ENCODE data around the gene RNF121.
"Not testable (repeated sequence)": the region's sequence is repeated elsewhere in the genome, so short reads cannot be mapped to it uniquely, and the experiment has no call there.

RNF121 gene

GRCh38 chr11:71928737-71929443 is at the start of gene RNF121:
Gene RNF121 (plus strand): TSS chr11:71929046. CDS start chr11:71929062, 16 bp downstream.
- FAIRE-seq: no peak

DNA sequence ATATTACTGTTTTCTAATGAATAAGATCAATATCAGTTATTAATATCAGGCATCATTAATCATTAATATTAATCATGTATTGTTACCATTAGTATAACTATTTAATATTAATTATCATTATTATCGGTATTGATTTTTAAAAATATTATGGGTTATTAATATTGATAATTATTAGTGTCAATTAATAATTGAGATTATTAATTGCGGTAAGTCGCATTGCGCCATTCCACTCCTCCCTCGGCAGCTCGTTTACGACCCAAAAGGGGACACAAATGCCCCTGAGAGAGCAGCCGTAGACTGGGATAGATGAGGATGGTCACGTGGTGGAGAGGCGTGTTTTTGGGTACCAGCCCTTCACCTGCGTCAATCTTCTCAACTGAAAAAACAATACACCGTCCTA is 43.0 kb upstream of the RNF121 start:
- FAIRE-seq: not testable (repeated sequence)

GRCh38 chr11:71888335-71889010 is 40.4 kb upstream of the RNF121 start:
- FAIRE-seq: not testable (repeated sequence)

DNA sequence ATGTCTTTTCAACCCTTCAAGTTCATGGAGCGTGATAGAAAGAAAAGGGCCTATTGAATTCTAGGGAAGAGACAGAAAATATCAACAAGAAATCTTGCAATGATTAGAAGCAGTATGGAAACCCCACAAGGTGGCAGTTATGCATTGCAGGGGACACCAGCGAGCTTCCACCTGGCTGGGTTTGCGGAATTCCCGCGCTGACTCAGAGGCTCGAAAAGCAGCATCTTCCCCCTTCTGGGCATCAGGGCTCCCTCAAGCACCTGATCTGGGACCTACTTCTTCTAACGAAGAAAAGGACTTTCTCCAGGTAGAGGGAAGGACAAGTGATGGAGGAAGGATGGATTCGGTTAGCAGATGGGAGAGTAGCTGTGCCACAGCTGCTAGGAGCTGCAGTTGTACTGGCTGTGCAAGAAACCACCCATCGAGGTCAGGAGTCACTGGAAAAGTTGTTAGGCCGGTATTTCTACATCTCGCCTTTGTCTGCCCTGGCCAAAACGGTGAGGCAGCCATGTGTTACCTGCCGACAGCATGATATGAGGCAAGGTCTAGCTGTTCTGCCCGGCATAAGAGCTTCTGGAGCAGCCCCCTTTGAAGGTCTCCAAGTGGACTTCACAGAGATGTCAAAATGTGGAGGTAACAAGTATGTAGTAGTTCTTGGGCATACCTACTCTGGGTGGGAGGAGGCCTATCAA is 39.5 kb upstream of the RNF121 start:
- FAIRE-seq: not testable (repeated sequence)

DNA sequence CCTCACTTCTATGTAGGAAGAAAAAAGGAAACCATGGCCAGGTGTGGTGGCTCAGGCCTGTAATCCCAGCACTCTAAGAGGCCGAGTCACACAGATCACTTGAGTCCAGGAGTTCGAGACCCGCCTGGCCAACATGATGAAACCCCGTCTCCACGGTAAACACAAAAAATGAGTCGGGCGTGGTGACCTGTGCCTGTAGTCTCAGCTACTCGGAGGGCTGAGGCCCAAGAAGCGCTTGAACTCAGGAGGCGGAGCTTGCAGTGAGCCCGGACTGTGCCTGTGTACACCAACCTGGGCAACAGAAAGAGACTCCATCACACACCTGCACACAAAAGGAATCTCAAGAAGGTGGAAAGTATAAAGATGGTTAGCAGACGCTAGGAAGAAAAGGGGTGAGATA is 32.9 kb upstream of the RNF121 start:
- no peak for FAIRE-seq

- FAIRE-seq: not testable (repeated sequence)
Measured at GRCh38 chr11:71901137-71901536, 27.7 kb upstream of the RNF121 start.

- FAIRE-seq: no peak
Measured at GRCh38 chr11:71908218-71908617, 20.6 kb upstream of the RNF121 start.

DNA sequence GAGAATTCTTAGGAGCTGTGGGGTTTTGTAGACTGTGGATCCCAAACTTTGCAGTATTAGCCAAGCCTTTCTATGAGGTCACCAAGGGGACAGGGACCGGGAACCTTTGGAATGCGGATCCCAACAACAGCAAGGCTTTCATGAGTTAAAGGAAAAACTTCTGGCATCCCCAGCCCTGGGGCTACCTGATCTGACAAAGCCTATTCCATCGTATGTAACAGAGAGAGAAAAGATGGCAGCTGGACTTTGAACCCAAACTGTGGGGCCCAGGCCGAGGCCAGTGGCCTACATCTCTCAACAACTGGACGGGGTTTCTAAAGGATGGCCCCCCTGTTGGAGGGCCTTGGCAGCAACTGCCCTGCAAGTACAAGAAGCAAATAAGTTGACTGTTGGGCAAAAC is 18.1 kb upstream of the RNF121 start:
- not testable (repeated sequence) for FAIRE-seq

GRCh38 chr11:71911321-71911985 is 17.4 kb upstream of the RNF121 start:
- FAIRE-seq: not testable (repeated sequence)

DNA sequence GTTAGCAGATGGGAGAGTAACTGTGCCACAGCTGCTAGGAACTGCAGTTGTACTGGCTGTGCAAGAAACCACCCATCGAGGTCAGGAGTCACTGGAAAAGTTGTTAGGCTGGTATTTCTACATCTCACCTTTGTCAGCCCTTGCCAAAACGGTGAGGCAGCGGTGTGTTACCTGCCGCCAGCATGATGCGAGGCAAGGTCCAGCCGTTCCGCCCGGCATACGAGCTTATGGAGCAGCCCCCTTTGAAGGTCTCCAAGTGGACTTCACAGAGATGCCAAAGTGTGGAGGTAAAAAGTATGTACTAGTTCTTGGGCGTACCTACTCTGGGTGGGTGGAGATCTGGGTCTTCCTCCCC is 16.9 kb upstream of the RNF121 start:
- FAIRE-seq: not testable (repeated sequence)

DNA sequence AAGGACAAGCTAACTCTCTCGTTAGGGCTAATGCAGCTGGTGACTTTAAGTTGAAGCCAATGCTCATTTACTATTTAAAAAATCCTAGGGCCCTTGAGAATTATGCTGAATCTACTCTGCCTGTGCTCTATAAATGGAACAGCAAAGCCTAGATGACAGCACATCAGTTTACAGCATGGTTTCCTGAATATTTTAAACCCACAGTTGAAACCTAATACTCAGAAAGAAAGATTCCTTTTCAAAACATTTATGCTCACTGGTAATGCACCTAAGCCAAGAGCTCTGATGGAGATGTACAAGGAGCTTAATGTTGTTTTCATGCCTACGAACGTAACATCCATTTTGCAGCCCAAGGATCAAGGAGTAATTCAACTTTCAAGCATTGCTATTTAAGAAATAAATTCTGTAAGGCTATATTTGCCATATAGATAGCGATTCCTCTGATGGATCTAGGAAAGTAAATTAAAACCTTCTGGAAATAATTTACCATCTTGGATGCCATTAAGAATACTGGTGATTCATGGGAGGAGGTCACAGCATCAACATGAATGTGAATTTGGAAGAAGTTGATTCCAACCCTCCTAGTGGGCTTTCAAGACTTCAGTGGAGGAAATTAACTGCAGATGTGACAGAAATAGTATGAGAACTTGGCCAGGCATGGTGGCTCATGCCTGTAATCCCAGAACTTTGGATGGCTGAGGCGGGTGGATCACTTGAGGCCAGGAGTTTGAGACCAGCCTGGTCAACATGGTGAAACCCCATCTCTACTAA is 14.9 kb upstream of the RNF121 start:
- FAIRE-seq: no peak

DNA sequence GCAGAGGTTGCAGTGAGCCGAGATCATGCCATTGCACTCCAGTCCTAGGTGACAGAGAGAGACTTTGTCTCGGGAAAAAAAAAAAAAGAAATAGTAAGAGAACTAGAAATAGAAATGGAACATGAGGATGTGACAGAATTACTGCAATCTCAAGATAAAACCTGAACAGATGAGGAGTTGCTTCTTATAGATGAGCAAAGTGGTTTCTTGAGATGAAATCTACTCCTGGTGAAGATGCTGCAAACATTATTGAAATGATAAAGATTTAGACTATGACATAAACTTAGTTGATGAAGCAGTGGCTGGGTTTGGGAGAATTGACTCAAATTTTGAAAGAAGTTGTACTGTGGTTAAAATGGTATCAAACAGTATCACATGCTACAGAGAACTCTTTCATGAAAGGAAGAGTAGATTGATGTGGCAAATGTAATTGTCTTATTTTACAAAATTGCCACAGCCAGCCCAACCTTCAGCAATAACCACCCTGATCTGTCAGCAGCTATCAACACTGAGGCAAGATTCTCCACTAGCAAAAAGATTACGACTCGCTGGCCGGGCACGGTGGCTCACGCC is 14.1 kb upstream of the RNF121 start:
- FAIRE-seq: no peak

- no peak for FAIRE-seq
Measured at GRCh38 chr11:71917646-71918140, 11.2 kb upstream of the RNF121 start.

DNA sequence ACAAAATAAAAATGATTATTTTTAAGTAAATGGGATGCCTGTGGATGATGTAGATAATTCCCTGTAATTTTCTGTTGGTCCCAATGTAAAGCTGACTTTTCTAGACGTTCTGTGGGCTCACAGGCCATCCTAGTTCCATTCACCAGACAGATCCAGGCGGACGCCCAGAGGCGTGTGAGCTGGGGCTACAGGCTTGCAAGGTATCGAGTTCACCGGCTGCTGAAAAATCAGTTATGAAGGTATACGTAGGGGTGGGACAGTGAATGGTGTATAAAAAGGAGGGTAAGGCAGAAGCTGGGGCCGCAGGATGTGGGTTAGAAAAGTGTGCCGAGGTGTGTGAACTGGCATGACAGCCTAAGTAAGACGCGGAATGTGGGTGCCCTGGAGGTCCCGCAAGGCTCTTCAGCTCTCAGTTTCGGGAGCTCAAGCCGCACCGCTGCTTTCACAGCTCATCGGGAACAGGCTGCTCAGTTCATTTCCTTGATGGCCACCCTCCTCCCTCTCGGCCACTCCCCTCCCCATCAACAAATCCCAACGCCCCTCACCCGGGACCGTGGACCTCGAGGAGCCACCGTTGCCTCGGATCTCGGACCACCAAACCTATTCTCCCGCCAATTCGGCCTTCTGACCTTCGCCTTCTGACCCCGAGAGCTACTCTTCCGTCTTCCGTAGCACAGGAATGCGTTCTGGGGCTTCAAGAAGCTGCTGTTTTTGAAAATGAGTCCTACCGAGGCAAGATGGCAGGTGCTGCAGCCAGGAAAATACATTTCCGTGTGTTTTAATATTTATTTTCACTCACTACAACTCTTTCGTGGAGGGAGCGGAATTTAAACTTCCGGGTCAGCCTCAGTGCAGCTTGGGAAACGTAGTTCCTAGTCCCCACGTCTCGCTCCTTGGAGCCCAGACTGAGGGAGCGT is 768 bp upstream of the RNF121 start, which contains the start of gene XNDC1N:
TSS of gene XNDC1N (minus strand) at position 775 of the 917 bp plus-strand sequence. CDS start 5,241 bp downstream, outside the sequence.
- peak; percentile 91 for FAIRE-seq

- FAIRE-seq: no peak
Measured at GRCh38 chr11:71929491-71929890, 645 bp downstream of the RNF121 start.

DNA sequence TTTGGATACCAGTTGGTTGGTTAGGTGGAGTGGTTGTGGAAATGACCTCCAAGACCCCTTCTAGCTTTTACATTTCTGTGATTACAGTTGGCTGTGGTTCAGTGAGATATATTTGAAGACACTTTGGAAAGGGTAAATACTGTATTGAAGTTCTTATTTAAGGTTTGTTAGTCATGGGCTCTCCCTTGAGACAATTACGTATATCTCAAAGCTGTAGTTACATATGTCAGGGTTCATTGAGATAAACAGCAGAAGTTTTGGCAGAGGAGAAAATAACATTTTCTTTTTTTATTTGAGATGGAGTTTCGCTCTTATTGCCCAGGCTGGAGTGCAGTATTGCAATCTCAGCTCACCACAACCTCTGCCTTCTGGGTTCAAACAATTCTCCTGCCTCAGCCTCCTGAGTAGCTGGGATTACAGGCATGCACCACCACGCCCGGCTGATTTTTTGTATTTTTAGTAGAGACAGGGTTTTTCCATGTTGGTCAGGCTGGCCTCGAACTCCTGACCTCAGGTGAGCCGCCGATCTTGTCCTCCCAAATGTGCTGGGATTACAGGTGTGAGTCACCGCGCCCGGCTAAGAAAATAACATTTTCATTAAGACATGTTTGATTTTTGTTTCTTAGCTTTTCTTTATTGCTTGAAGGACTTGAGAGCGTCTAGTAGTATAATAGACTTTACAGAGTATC is 1.9 kb downstream of the RNF121 start:
- no peak for FAIRE-seq

DNA sequence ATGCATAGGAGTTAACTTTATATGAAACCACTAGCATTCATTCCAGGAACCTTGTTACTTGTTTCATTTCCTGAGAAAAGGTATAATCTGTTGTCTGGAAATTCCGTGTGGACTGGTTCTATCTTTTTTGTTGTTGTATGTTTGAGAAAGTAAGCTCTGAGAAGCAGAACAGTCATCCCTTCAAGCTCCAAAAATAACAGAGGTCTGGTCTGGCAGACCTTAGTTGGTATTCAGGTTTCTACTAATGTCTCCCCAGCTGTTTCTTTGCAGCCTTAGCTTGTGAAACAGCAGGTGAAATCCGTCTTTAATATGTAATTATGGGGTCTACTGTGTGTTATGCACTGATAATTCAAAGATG is 2.4 kb downstream of the RNF121 start:
- FAIRE-seq: no peak

- FAIRE-seq: no peak
Measured at GRCh38 chr11:71933141-71933933, 4.5 kb downstream of the RNF121 start.

GRCh38 chr11:71934213-71934612 is 5.4 kb downstream of the RNF121 start:
- no peak for FAIRE-seq

Data from islet of Langerhans (tissue), 1 donor.